Stimulated activated CD8-positive, alpha-beta memory T cell treated with anti-CD3 and anti-CD28 coated beads, Interleukin-4, amount 100 ng/mL, for 24 hours (primary cell): Measurements from ENCODE around the gene CST4.
"Not testable (repeated sequence)": the region's sequence is repeated elsewhere in the genome, so short reads cannot be mapped to it uniquely, and the experiment has no call there.

Experiments
- DNase-seq: peaks from one replicate; pipeline ENCODE4 v3.0.0-alpha.2; 2020; ENCODE audit warnings: low read depth

The CST4 gene

DNA sequence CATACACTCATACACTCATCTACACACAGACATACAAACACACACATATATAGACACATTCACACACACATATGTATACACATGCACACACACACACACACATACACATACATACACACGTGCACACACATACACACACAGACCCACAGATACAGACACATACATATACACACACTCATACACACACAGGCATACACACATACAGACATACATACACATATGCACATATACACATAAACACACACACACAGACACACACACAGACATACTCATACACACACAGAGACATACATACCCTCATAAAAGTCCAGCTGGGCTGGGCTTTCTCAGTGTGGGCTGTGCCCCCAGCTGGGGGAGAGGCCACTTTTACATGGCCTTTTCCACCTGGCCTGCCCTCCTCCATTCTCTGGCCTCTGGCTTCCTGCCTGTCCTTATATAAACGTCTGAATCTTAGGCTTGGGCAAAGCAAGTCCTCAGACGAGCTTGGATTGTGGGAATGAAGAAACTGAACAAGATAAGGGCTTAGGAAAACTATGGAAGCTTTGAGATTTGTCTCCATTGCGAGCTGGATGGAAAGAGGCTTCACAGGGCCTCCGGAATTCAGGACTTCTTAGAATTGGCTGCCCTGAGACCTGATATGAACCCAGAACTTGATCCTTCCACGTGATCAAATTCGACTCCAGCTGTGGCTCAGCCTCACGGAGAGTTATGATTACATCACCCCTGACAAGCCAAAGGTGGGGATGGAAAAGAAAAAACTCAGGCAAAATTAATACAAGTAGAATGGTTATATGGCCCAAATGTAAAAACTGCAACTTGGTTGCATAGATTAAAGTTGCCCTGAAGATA, 28.6 kb downstream of the CST4 start:
- DNase-seq = no peak

DNA sequence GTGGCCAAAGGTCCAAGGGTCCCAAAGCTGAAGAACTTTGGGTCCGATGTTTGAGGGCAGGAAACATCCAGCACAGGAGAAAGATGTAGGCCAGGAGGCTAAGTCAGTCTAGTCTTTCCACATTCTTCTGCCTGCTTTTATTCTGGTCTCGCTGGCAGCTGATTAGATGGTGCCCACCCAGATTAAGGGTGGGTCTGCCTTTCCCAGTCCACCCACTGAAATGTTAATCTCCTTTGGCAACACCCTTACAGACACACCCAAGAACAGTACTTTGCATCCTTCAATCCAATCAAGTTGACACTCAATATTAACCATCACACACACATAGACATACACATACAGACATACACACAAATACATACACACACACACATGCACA, 29.2 kb downstream of the CST4 start:
- not testable (repeated sequence) for DNase-seq

DNA sequence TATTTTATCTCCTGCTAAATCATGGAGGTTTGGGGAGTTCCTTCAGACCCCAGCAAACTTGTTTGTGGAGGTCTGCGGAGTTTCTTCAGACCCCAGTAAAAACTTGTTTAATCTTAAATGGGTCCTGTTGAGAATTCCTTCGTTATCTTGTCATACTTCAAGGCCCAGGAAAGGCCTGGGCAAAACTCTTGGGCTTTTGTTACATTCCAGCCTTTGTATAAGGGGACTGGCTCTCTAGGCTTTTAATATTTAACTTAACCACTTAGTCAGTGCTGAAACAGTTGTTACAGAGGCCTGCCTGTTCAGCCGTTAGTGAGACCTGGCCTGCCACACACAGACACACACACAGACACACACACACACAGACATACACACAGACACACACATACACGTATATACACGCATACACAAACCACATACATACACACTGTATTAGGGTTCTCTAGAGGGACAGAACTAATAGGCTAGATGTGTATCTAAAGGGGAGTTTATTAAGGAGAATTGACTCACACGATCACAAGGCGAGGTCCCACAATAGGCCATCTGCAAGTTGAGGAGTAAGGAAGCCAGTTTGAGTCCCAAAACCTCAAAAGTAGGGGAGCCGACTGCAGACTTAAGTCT, 29.7 kb downstream of the CST4 start:
- DNase-seq = no peak

DNA sequence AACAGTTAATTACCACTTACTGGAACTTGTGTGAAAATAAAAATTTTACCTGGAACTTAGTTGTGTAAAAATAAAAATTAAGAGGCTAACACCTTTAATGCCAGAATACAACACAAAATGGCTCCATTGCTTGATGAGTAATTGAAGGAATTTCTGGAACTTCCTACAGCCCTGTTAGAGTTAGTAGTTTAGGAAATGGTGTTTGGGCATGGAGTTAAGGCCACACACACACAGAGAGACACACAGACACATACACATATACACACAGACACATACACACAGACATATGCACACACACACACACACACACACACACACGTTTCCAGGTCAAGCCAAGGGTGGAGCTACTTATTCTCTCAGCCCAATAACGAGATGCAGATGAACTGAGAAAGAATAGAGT, 30.5 kb downstream of the CST4 start:
- no peak for DNase-seq

DNA sequence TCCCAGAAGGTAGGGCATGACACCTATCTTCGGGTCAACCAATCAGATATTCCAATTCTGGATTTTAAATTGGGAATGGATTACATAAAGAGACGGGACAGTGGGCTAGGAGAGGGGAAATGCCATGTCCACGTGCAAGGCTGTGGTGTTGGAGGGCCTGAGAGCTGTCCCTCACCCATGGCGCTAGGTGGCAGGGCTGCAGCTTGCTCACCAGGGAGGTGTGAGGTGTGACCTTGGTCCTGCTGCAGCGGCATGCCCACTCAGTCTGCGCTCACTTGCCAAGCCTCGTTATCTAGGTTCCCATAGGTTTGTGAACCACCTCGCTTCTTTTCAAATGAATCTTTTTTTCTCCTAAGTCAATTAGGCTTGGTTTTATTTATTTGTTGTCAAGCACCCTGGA, 31.6 kb downstream of the CST4 start:
- no peak for DNase-seq

DNA sequence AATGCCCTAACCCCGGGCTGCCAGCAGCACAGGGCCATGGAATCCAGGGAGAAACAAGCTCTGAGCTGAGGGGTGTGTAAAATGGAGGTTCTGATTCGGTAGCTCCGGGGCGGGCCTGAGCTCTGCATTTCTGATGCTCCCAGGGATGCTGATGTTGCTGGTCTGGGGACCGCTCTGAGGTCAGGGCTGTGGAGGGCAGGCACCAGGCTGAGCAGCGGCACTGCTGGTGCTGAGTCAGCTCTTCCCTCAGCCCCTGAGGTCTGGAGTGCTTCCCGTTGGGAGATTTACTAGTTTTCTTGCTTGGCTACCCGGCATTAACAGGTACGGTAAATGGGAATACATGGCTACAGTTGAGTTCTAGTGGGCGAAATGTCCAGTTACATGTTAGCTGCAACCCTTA, 32.5 kb downstream of the CST4 start:
- no peak for DNase-seq

DNA sequence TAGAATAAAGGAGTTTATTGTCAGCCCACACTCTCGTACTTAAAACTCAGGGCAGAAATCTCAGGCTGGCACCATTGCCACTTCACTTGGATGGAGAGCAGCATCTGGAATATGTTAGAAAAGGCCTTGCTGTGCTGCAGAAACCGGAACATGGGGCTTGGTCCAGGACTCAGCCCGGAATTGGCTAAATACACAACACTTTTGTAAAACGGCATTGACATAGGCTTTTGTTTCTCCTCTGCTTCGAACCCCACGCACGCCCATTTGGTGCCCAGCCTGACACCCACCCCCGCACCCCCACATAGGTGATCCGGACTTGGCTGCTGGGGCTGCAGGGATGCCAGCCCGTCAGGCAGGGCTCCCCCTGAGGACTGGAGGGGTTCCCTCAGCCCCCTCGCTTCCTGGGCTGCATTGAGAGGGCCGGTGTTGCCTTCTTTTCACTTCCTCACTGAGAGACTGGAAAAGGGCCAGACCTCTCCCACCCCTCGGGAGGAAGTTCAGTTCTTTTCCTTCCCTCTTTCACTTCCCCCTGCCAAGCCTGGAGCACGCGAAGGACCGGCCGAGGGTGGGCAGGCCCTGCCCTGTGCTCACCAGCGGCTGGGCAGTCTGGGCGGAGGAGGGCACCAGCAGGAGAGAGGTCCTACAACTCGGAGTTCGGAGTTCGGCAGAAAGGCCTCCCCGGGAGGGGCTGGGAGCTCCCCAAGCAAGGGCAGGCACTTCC, 33.2 kb downstream of the CST4 start:
- no peak for DNase-seq

DNA sequence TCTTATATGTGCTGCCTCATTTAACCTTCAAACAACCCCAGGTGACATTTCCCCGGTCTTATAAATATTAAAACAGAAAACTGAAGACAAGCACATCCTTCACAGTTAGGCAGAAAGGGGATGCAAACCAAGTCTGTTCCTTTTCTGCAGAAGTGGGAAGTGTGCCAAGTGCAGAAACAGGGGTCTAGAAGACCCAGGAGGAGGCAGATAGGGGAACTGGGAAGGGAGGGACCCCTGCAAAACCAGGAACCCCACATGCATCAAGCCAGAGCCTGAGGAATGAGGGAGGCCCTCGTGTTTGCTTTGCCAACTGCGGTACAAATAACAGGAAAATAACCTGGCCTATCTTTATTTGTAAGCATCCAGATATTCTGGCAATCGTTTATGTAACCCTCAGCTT, 34.1 kb downstream of the CST4 start:
- DNase-seq = no peak

DNA sequence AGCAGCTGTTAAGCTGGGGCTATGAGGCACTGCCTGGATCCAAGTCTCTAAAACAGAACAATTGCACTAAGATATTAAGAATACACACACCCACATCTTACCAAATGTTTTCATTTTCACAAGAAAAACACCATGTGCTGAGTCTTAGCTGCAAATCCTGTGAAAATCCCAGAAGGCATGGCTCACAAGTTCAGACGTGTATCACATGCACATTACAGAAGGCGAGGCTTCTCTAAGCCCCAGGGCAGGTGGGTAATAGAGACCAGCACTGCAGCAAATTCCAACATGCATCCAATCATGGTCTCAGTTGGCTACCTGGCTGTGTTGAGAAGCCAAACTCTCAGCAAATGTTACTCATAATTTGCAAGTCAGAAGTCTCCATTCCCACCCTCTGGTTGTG, 34.8 kb downstream of the CST4 start:
- no peak for DNase-seq

DNA sequence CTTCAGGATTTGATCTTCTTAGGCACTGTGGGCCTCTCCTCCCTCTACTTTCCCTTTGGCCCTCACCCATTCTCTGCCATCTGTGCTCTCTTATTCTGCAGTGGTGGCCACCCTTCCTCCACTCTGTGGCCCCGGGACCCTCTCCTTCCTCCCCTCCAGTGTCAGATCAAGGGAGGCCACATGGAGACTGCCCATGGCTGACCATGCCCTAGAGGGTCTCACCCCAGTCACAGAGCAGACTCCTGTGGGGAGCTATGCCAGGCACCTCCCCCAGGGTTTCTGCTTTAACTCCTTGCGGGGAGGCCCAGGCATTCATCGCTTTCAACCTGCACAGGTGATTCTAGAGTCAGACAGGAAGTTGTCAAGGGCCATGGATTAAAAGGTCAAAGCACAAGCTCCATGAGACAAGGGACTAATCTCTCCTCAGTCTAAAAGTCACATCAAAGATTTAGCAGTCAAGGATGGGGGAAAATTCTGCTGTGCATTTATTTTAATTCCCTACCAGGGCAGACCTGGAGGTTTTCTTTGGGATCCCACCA, 35.4 kb downstream of the CST4 start:
- DNase-seq = no peak

DNA sequence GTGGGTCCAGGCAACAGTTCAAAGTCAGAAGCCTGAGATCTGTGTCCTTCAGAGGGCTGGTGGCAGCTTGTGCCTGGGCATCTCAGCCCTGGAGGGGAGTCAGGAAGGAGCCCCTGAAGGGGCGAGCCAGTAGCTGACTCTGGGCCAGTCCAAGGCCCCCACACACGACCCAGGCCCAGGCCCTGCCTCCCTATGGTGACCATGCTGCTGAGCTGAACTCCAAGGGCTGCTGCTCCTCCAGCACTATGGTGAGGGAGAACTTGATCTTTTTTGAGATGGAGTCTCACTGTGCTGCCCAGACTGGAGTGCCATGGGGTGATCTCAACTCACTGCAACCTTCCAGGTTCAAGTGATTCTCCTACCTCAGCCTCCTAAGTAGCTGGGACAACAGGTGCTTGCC, 35.9 kb downstream of the CST4 start:
- no peak for DNase-seq

DNA sequence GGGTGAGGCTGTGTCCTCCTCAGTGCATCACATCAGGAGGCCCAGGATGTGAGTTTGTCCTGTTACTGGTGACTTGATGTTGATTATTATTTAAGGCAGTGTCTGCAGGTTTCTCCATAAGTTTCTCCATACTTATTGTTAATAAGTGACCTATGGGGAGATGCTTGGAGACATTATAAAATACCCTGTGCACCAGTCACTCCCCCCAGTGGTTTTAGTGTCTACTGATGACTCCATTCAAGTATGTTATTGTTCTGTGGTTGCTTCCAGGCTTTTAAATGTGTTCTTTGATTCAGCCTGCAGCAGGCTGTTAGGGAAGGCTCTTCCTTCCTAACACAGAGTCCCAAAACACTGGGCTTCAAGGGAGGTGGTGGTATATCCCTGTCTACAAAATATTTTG, 36.5 kb downstream of the CST4 start:
- no peak for DNase-seq

DNA sequence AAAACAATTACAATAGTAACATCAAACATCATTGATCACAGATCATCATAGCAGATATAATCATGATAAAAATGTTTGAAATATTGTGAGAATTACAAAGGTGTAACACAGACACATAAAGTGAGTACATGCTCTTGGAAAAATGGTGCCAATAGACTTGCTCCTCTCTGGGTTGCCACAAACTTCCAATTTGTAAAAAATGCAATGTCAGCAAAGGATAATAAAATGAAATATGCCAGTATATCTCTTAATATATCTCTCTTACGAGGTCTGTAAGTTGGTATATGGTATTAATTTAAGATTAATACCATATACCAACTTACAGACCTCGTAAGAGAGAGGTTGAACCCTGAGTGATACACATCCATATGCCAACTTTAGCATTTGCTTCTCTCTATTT, 37.7 kb downstream of the CST4 start:
- DNase-seq = no peak

DNA sequence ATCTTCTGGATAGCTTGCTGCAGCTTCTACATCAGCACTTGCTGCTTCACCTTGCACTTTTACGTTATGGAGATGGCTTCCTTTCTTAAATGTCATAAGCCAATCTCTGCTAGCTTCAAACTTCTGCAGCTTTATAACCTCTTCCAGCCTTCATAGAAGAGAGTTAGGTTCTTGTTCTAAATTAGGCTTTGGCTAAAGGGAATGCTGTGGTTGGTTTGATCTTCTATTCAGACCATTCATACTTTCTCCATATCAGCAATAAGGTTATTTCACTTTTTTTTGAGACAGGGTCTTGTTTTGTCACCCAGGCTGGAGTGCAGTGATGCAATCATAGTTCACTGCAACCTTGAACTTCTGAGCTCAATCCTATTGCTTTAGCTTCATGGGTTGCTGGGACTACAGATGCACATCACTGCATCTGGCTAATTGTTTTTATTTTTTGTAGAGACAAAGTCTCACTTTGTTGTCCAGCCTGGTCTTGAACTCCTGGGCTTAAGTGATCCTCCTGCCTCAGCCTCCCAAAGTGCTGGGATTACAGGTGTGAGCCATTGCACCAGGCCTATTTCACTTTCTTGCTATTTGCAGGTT, 38.9 kb downstream of the CST4 start:
- no peak for DNase-seq

DNA sequence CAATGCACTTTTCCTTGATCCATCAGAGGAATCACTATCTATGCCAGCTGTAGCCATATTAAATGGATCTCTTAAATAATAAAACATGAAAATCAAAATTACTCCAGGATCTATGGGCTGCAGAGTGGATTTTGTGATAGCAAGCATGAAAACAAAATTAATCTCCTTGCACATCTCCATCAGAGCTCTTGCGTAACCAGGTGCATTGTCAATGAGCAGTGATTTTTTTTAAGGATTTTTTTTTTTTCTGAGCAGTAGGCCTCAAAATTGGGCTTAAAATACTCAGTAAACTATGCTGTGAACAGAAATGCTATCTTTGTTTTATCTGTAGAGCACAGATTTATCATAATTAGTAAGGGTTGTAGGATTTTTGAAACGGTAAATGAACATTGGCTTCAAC, 39.6 kb downstream of the CST4 start:
- no peak for DNase-seq

DNA sequence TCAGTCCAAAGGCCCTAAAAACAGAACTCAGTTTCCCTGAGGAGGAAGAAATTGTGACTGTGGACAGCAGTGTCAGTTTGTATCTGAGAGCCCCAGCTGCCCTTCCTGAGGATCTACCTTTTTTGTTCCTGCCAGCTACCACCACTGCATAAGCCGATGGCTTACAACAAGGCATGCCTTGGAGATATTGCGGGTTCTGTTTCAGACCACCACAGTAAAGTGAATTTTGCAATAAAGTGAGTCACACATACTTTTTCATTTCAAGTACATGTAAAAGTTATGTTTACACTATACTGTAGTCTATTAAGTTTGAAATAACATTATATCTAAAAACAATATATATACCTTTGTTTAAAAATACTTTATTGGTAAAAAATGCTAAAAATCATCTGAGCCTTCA, 41.5 kb downstream of the CST4 start:
- no peak for DNase-seq

DNA sequence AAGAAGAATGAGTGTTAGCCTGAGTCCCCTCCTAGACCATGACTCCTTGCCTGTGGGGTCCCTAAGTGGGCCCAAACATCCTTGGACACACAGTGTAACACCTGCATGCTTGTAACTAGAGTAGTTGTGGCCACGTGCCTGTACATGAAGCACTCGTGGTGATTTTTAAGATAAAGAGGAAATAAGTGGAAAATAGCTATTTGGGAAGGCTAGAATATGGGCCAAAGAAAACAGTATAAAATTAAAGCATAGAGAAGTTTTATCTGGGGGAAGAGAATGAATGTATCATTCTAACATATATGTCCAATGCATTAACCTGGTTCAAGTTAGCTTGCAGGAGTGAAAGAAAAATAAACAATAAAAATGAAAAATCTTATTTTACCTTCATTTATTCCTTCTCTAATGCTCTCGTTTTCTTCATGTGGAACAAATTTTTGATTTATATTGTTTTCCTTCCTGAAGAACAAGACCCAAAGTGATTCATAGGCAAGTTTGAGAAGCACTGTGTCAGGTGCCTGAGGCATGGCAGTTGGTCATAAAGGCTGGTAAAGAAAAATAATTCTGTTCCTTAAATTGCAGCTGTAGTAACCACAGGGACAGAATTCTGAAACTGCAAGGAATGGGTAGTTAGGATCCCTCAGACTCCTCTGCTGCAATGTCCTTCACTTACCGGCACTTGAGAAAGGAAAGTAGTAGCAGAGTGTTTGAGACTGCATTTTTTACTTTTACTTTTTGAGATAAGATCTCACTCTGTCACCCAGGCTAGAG, 42.5 kb downstream of the CST4 start:
- DNase-seq = no peak

DNA sequence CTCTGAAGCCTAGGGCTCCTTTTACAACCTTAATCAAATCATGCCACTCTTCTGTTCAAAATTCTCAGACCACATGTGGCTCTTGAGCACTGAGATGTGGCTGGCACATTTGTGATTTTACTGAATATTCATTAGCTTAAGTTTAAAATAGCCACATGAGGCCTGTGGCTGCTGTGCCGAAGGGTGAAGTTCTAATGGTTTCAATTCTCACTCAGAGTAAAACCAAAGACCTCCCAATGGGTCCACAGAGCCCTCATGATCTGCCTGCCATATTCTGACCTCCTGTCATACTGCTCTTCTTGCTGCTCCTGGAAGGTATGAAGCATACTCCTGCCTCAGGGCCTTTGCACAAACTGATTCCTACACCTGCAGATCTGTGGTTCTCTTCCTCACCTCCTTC, 43.3 kb downstream of the CST4 start:
- DNase-seq = no peak

DNA sequence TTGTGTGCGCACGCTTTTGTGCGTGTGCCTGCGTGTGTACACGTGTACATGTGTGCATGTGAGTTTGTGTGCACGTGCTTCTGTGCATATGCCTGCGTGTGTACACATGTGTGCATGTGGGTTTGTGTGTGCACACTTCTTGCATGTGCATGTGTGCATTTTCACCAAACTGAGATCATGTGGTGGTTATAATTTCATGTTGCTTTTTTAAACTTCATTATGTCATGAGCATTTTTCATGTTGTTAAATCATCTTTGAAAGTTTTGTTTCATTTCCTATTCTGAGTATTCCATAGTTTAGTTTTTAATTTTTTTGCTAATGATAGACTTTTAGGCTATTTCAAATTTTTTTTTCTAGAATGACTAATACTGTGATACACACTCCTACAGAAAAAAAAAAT, 44.7 kb downstream of the CST4 start:
- no peak for DNase-seq

DNA sequence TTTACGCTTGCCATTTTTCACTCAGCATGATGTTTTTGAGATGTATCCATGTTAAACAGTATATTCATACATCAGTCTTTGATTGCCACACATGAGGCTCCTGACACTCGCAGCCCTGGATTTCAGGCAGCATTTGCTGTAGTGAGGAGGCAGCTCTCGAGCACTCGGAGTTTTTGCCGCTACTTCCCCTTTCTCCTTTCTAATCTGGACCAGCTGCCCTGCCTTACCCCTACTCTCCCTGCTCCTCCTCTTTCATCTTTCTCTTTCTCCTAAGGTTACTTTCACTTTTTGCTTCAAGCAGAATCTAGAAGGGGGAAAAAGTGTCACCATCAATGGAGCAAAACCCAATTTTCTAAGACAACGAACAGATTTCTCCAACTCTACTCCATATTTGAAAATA, 45.2 kb downstream of the CST4 start:
- no peak for DNase-seq

DNA sequence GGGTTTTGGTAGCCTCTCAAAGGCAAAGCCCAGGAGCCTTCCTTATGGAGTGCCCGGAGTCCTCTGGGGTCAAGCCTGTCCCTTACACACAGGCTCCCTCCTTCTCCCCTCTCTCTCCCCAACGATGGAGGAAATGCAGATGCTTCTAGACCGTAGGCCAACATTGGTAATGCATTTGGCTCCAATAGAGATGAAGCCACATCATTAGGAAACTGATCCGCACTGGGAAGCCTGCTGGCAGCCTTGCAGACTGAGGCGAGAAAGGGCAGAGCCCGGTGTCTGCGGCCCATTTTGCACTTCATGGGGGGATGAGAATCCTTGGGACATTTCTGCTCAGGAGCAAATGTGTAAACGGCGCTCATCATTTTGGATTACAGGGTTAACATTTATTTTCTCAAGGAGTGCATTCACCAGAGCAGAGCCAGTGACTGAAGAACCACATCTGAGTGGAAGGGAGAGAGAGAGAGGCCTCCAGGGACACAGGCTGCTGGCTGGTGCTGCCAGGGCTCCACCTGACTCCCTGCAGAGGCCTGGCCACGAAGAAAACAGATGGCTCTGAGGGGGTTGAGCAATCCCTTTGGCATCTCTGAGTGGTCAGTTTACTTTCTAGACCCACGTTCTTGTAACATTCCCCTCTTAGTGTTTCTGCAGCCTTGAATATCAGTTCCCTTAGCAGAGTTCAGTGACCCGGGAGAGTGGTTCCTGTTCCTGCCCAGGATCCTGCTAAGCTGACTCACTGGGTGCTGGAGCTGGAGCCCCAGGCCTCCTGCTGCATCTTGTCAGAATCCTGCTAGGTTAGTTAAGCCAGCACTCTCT, 46.7 kb downstream of the CST4 start:
- DNase-seq = no peak
